Medulla oblongata (tissue), 1 donor: ENCODE results near the gene CNOT8.

Source experiments
- DNase-seq: peaks from one replicate; pipeline ENCODE4 v3.0.0-alpha.2; 2015; ENCODE audit errors: extremely low spot score

The CNOT8 gene

DNA sequence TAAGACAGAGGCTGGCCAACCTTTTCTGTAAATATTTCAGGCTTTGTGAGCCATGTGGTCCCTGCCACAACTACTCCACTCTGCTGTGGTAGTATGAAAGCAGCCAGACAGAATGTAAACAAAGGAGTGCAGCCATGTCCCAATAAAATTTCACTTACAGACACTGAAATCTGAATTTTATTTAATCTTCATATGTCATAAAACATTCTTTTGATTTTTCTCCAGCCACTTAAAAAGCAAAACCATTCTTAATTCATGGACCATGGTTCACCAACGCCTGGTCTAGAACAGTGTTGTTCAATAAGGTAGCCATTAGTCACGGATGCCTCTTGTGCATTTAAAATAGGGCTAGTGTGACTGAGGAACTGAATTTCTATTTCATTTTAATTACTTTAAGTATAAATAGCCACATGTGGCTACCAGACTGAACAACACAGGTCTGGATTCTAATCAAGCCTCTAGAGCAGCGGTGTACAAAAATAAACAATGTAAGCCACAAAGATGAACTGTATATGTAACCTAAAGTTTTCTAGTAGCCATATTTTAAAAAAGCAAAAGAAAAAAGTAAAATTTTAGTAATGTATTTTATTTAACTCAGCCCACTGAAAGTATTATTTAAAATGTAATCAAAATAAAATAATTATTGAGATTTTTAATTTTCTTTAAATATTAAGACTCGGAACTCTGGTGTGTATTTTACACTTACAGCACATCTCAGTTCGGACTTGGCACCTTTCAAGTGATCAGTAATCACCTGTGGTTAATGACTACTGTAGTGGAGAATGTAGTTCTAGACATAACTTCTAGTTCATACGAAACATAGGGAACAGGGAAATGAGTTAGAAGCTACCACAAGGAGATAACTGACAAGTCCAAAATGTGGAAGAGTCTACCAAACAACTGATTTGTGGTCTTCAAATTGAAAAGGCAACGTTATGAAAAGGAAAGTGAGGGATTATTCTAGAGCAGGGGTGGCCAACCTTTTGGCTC, 65.3 kb downstream of the CNOT8 start:
- no peak for DNase-seq
